Measurements from ENCODE around the gene COX7A2L.

The COX7A2L gene

DNA sequence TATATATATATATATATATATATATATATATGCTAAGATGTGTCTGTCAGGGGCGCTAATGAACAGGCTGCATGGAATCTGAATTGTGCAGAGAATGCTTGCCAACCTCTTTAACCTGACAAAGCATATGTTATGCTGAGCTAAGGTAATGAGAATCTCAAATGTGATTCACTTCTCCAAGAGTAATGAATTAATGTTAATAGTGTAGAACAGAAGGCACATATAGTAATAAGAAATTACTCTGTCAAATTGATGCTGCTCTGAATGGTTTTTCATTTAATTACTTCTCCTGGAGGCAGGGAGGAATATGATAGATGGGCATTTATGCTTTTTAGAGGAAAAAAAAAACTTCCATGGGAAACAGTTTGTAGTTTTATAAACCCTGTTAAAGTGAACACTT is 35.4 kb downstream of the COX7A2L start:
- ChIA-PET CTCF (no interaction called here), POLR2A (no interaction called here)
- no peak for DNase-seq (ENCODE audit: extremely low spot score)
- TF ChIP-seq LEF1 (IDR thresholded peaks at IDR 0.05; ENCODE audit: borderline replicate concordance) (no peak), L3MBTL2 (conservative IDR thresholded peaks at IDR 0.05) (no peak), HDGF (IDR thresholded peaks at IDR 0.05; ENCODE audit: borderline replicate concordance) (no peak), SP1 (IDR thresholded peaks at IDR 0.05) (no peak), CTBP1 (IDR thresholded peaks at IDR 0.05; ENCODE audit: borderline replicate concordance) (no peak), TARDBP (IDR thresholded peaks at IDR 0.05) (no peak), BHLHE40 (IDR thresholded peaks at IDR 0.05; ENCODE audit: borderline replicate concordance) (no peak), ARNT (IDR thresholded peaks at IDR 0.05) (no peak), NFRKB (IDR thresholded peaks at IDR 0.05) (no peak), SUZ12 (IDR thresholded peaks at IDR 0.05) (no peak), FOXK2 (IDR thresholded peaks at IDR 0.05) (no peak), ZNF384 (IDR thresholded peaks at IDR 0.05) (no peak), ELF4 (IDR thresholded peaks at IDR 0.05) (no peak), FOXA1 (IDR thresholded peaks at IDR 0.05) (no peak)
- TF ChIP-seq, protein P1, sequence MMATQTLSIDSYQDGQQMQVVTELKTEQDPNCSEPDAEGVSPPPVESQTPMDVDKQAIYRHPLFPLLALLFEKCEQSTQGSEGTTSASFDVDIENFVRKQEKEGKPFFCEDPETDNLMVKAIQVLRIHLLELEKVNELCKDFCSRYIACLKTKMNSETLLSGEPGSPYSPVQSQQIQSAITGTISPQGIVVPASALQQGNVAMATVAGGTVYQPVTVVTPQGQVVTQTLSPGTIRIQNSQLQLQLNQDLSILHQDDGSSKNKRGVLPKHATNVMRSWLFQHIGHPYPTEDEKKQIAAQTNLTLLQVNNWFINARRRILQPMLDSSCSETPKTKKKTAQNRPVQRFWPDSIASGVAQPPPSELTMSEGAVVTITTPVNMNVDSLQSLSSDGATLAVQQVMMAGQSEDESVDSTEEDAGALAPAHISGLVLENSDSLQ (IDR thresholded peaks at IDR 0.05), result no peak

DNA sequence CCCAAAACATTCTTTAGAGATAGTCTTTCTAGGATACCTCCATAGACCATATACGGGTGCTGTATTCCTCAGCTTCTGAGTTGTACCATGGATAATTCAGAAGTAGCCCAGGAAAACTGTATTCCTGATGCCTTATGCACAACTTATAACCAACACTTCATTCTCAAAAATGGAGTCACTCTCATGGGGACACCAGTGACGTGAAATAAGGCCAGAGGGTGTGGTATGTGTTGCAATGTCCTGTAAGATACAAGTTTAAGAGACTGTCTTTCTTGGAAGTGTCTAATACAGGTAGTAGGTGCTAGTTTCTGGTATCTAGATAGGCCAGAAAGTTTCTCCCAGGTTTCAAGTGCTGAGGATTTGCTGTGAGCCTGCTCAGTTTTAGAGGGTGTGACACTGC is 36.1 kb downstream of the COX7A2L start:
- DNase-seq (ENCODE audit: extremely low spot score), result no peak
- ChIA-PET POLR2A (no interaction called here), CTCF (no interaction called here)
- TF ChIP-seq SUZ12 (IDR thresholded peaks at IDR 0.05) (no peak), NFRKB (IDR thresholded peaks at IDR 0.05) (no peak), TARDBP (IDR thresholded peaks at IDR 0.05) (no peak), ARNT (IDR thresholded peaks at IDR 0.05) (no peak), ELF4 (IDR thresholded peaks at IDR 0.05) (no peak), LEF1 (IDR thresholded peaks at IDR 0.05; ENCODE audit: borderline replicate concordance) (no peak), CTBP1 (IDR thresholded peaks at IDR 0.05; ENCODE audit: borderline replicate concordance) (no peak), FOXA1 (IDR thresholded peaks at IDR 0.05) (no peak), L3MBTL2 (conservative IDR thresholded peaks at IDR 0.05) (no peak), BHLHE40 (IDR thresholded peaks at IDR 0.05; ENCODE audit: borderline replicate concordance) (no peak), HDGF (IDR thresholded peaks at IDR 0.05; ENCODE audit: borderline replicate concordance) (no peak), FOXK2 (IDR thresholded peaks at IDR 0.05) (no peak), SP1 (IDR thresholded peaks at IDR 0.05) (no peak), ZNF384 (IDR thresholded peaks at IDR 0.05) (no peak), FOXM1 (IDR thresholded peaks at IDR 0.05; ENCODE audit: borderline replicate concordance) (no peak)
- TF ChIP-seq, protein P1 (IDR thresholded peaks at IDR 0.05), result no peak

DNA sequence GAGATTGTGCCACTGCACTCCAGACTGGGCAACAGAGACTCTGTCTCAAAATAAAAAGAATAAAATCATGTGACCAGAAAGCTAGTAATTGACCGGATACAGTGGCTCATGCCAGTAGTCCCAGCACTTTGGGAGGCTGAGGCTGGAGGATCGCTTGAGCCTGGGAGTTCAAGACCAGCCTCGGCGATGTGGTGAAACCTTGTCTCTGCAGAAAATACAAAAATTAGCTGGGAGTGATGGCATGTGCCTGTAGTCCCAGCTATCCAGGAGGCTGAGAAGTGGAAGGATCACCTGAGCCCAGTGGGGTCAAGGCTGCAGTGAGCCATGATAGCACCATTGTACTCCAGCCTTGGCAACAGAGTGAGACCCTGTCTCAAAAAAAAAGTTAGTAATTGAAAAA is 36.8 kb downstream of the COX7A2L start:
- no peak for TF ChIP-seq CTBP1 (IDR thresholded peaks at IDR 0.05; ENCODE audit: borderline replicate concordance)
- no peak for TF ChIP-seq NFRKB (IDR thresholded peaks at IDR 0.05)
- TF ChIP-seq ELF4 (IDR thresholded peaks at IDR 0.05), result no peak
- TF ChIP-seq ARNT (IDR thresholded peaks at IDR 0.05), result no peak
- TF ChIP-seq TARDBP (IDR thresholded peaks at IDR 0.05), result no peak
- no peak for TF ChIP-seq SUZ12 (IDR thresholded peaks at IDR 0.05)
- no peak for TF ChIP-seq L3MBTL2 (conservative IDR thresholded peaks at IDR 0.05)
- TF ChIP-seq FOXA1 (IDR thresholded peaks at IDR 0.05), result no peak
- TF ChIP-seq, protein P1 (IDR thresholded peaks at IDR 0.05), result no peak
- TF ChIP-seq ZNF384 (IDR thresholded peaks at IDR 0.05), result no peak
- ChIA-PET CTCF (no interaction called here), POLR2A (no interaction called here)
- no peak for DNase-seq (ENCODE audit: extremely low spot score)

DNA sequence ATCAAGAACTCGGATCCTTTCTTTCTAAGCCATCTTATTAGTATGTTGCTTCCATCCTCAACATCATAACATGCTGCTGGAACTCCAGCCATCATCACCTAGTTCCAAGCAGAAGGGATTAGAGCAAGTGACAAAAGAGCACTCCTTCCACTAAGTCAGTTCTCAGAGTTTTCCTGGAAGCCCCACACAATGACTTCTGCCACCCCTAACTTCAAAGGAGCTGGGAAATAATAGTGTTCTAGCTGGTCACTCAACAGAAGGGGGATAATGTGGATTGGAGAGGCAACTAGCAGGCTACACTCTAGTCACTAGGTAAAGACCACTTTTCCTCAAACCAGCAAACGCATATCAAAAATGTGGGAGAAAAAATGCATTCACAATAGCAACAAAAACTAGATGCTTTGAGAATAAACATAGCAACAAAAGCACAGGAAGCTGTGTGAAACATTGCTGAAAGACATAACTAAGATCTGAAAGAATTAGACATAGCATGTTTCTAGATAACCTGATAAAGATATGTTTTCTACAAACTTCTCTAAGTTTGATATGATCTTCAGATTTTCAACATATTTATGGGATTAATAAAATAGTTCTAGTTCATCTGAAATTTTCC is 39.5 kb downstream of the COX7A2L start:
- no peak for TF ChIP-seq ARNT (IDR thresholded peaks at IDR 0.05)
- no peak for TF ChIP-seq CTBP1 (IDR thresholded peaks at IDR 0.05; ENCODE audit: borderline replicate concordance)
- TF ChIP-seq TARDBP (IDR thresholded peaks at IDR 0.05), result no peak
- TF ChIP-seq FOXM1 (IDR thresholded peaks at IDR 0.05; ENCODE audit: borderline replicate concordance), result no peak
- no peak for TF ChIP-seq NFRKB (IDR thresholded peaks at IDR 0.05)
- TF ChIP-seq ZNF384 (IDR thresholded peaks at IDR 0.05), result no peak
- TF ChIP-seq HDGF (IDR thresholded peaks at IDR 0.05; ENCODE audit: borderline replicate concordance), result no peak
- TF ChIP-seq FOXK2 (IDR thresholded peaks at IDR 0.05), result no peak
- TF ChIP-seq LEF1 (IDR thresholded peaks at IDR 0.05; ENCODE audit: borderline replicate concordance), result no peak
- TF ChIP-seq, protein P1 (IDR thresholded peaks at IDR 0.05), result no peak
- TF ChIP-seq L3MBTL2 (conservative IDR thresholded peaks at IDR 0.05), result no peak
- no peak for TF ChIP-seq FOXA1 (IDR thresholded peaks at IDR 0.05)
- no peak for TF ChIP-seq ELF4 (IDR thresholded peaks at IDR 0.05)
- TF ChIP-seq SUZ12 (IDR thresholded peaks at IDR 0.05), result no peak
- ChIA-PET POLR2A (no interaction called here), CTCF (no interaction called here)
- no peak for DNase-seq (ENCODE audit: extremely low spot score)

DNA sequence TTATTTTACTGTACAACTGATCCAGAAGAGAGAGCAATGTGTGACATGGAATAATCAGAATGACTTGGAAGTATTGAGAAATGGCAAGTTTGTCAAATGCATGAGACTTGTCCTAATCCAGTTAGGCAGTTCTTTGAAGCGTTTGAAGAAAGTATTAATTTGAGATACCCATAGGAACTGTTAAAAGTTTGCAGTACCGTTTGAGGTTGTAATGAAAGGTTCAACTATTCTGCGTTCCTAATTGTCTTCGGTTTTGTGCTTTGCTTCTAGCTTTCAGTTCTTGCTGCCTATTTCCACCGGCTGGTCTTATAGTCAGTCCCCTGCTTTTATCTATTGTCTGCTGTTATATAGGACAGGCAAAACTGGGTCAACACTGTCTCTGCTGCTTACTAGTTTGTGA is 41.8 kb downstream of the COX7A2L start:
- CTCF ChIA-PET, result no interaction called here

More for the DNA sequence above, 41.8 kb downstream of the COX7A2L start:
- TF ChIP-seq ZNF384 (IDR thresholded peaks at IDR 0.05) (no peak), FOXM1 (IDR thresholded peaks at IDR 0.05; ENCODE audit: borderline replicate concordance) (no peak), NFRKB (IDR thresholded peaks at IDR 0.05) (no peak), LEF1 (IDR thresholded peaks at IDR 0.05; ENCODE audit: borderline replicate concordance) (no peak), SUZ12 (IDR thresholded peaks at IDR 0.05) (no peak), FOXA1 (IDR thresholded peaks at IDR 0.05) (no peak), ELF4 (IDR thresholded peaks at IDR 0.05) (no peak), L3MBTL2 (conservative IDR thresholded peaks at IDR 0.05) (no peak), SP1 (IDR thresholded peaks at IDR 0.05) (no peak), ARNT (IDR thresholded peaks at IDR 0.05) (no peak), TARDBP (IDR thresholded peaks at IDR 0.05) (no peak), HDGF (IDR thresholded peaks at IDR 0.05; ENCODE audit: borderline replicate concordance) (no peak), CTBP1 (IDR thresholded peaks at IDR 0.05; ENCODE audit: borderline replicate concordance) (no peak), FOXK2 (IDR thresholded peaks at IDR 0.05) (no peak), BHLHE40 (IDR thresholded peaks at IDR 0.05; ENCODE audit: borderline replicate concordance) (no peak)
- TF ChIP-seq, protein P1 (IDR thresholded peaks at IDR 0.05), result no peak
- POLR2A ChIA-PET, result no interaction called here
- DNase-seq (ENCODE audit: extremely low spot score), result no peak
